Kasumi-1 (cell line): ENCODE measurements around the gene RBM4.
"Not testable (repeated sequence)": the region's sequence is repeated elsewhere in the genome, so short reads cannot be mapped to it uniquely, and the experiment has no call there.

Experiments used
- DNase-seq, 2 experiments: peaks; one replicate each; lab custom pipeline; 2025; lab: John Stamatoyannopoulos, UW

The RBM4 gene

GRCh38 chr11:66638177-66639065, at the start of gene RBM4:
TSS of gene RBM4 (plus strand) at chr11:66638703. CDS start at chr11:66639712, 1,009 bp downstream.
- peak; percentile 99 to 100 for DNase-seq

DNA sequence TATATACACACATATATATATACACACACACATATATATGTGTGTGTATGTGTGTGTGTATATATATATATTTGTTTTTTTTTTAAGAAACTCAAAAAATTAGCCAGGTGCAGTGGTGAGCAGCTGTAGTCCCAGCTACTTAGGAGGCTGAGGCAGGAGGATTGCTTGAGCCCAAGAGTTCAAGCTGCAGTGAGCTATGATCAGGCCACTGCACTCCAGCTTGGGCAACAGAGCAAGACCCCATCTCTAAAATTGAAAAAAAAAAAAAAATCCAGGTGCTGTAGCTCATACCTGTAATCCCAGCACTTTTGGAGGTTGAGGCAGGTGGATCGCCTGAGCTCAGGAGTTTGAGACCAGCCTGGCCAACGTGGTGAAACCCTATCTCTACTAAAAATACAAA, 49.2 kb upstream of the RBM4 start:
- DNase-seq = not testable (repeated sequence)

- DNase-seq = no peak
Observed at GRCh38 chr11:66589996-66590675, 48.4 kb upstream of the RBM4 start.

- DNase-seq = no peak
Observed at GRCh38 chr11:66591175-66591574, 47.3 kb upstream of the RBM4 start.

- DNase-seq = peak; percentile 92 to 94
Observed at GRCh38 chr11:66592457-66593302, 45.8 kb upstream of the RBM4 start, which contains the start of the genes CCDC87 and CCS. TSS of gene CCDC87 (minus strand) at chr11:66593063. CDS start at chr11:66593015, 48 bp downstream. TSS of gene CCS (plus strand) at chr11:66593185. CDS start at chr11:66593262, 77 bp downstream.

GRCh38 chr11:66593303-66593635, 45.2 kb upstream of the RBM4 start:
- no peak for DNase-seq

GRCh38 chr11:66593650-66594049, 44.9 kb upstream of the RBM4 start:
- DNase-seq = no peak

GRCh38 chr11:66595245-66595904, 43.1 kb upstream of the RBM4 start:
- DNase-seq = peak; percentile 57

DNA sequence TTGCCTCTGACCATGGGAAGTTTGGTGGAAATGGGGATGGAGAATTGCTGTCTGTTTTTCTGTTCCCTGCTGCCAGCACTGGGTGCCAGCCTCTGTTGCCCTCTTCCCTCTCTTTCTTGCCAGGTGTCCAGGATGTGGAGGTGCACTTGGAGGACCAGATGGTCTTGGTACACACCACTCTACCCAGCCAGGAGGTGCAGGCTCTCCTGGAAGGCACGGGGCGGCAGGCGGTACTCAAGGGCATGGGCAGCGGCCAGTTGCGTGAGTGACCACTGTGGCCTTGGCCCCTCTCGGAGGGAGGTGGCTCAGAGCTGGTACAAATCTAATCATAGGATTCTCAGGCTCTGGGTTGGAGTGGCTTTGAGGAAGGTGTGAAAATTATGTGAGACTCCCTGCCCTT, 39.5 kb upstream of the RBM4 start:
- no peak for DNase-seq

DNA sequence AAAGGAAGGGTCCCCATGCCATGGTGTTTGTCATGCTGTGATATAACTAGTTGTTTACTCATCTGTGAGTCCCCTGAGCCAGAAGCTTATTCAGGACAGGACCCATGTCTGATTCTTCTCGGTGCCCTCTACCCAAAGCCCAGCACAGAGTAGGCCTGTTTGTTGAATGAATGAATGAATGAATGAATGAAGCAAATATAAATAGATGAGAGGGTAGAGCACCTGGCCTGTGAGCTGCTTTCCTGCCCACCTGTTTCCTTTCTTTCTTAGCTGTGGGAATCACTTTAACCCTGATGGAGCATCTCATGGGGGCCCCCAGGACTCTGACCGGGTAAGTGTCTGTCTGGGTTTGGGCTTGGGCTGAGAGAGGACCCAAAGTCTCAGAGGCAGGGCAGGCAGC, 38.3 kb upstream of the RBM4 start:
- no peak for DNase-seq

- peak; percentile 17 to 21 for DNase-seq
Observed at GRCh38 chr11:66600631-66601233, 37.8 kb upstream of the RBM4 start.

GRCh38 chr11:66603072-66603471, 35.4 kb upstream of the RBM4 start:
- no peak for DNase-seq

DNA sequence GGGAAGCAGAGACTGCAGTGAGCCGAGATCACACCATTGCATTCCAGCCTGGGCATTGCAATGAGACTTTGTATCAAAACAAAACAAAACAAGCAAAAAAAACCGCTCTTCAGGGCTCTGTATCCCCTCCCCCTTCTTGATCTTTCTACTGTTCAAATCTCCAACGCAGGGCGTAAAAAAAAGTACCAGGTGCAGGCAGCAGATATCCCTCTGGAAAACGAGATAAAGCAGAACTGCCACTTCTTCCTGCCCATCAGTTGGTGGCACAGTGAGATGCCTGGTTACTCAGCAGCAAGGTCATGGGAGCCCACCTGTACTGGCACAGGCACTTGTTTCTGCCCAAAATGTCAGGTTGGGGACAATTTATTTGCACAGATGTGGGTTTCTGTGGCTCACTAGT, 34.3 kb upstream of the RBM4 start:
- no peak for DNase-seq

- not testable (repeated sequence) for DNase-seq
Observed at GRCh38 chr11:66606608-66607007, 31.9 kb upstream of the RBM4 start.

GRCh38 chr11:66607126-66607834, 31.2 kb upstream of the RBM4 start:
- no peak for DNase-seq

- no peak for DNase-seq
Observed at GRCh38 chr11:66609721-66610617, 28.5 kb upstream of the RBM4 start.

GRCh38 chr11:66612458-66612857, 26.0 kb upstream of the RBM4 start:
- DNase-seq = no peak

DNA sequence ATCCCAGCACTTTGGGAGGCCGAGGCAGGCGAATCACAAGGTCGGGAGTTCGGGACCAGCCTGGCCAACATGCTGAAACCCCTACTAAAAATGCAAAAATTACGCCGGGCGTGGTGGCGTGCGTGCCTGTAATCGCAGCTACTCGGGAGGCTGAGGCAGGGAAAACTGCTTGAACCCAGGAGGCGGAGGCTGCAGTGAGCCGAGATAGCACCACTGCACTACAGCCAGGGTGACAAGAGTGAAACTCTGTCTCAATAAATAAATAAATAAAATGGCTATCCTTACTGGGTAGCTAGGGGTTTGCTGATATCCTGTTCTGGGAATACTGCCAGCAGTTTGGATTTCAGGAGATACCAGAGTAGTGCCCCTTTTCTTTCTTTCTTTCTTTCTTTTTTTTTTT, 24.4 kb upstream of the RBM4 start:
- no peak for DNase-seq

DNA sequence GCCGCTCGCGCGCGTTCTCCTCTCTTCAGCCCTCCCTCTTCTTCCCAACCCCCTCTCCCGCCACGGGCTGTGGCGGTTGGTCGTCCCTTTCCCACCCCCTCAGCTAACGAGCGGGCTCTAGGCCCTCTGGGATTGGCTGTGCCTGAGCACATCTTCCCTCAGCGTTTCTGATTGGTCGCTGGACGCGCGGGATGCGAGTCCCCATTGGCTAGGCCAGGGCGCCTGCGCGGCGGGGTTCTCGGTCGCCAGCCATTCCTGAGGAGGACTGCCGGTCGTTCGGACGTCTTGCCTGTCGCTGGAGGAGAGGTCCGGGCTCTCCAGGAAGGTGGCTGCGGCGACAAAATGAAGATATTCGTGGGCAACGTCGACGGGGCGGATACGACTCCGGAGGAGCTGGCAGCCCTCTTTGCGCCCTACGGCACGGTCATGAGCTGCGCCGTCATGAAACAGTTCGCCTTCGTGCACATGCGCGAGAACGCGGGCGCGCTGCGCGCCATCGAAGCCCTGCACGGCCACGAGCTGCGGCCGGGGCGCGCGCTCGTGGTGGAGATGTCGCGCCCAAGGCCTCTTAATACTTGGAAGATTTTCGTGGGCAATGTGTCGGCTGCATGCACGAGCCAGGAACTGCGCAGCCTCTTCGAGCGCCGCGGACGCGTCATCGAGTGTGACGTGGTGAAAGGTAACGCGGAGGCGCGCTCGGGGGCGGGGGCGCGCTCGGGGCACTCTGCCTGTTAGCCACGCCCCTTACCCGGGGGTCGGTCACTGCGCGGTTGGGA, 21.9 kb upstream of the RBM4 start, which contains the start of gene RBM14:
TSS of gene RBM14 (plus strand) at position 252 of the 776 bp plus-strand sequence. CDS start at position 343, 91 bp downstream.
- DNase-seq = peak; percentile 98
